Transverse colon (tissue), 4 donors: ENCODE measurements around the gene SMC3. TPM values are rescaled to one million over a fixed set of nuclear protein-coding genes. Genes with fewer than 3 reads are reported as not detected.

Experiments
- DNase-seq: peaks from one replicate; pipeline ENCODE4 v3.0.0-alpha.2; 2019
- H3K27ac ChIP-seq, 4 donors: fragments of 200-600 bp; sonication (generic); 2 replicates each; pipeline ENCODE4 v1.5.1; 2016 to 2018; ENCODE audit warnings: inconsistent platforms in 4 of 4
- H3K27me3 ChIP-seq: fragments of 200-600 bp; sonication (generic); 2 replicates; pipeline ENCODE4 v1.5.1; 2017; ENCODE audit warnings: inconsistent platforms
- H3K36me3 ChIP-seq, 4 donors: fragments of 200-600 bp; sonication (generic); 2 replicates each; pipeline ENCODE4 v1.5.1; 2017 to 2019; ENCODE audit warnings: inconsistent platforms in 4 of 4
- H3K4me1 ChIP-seq, 4 donors: fragments of 200-600 bp; sonication (generic); 2 replicates each; pipeline ENCODE4 v1.5.1; 2017 to 2020; ENCODE audit warnings: inconsistent platforms in 4 of 4
- H3K4me3 ChIP-seq, 4 donors: fragments of 200-600 bp; sonication (generic); 1 replicate in 1 of 4; 2 replicates in 3 of 4; pipeline versions ENCODE4 v1.5.1 to v1.6.1; 2017 to 2019; ENCODE audit warnings: inconsistent platforms in 4 of 4
- H3K9me3 ChIP-seq, 2 donors: fragments of 200-600 bp; sonication (generic); 2 replicates each; pipeline ENCODE4 v1.5.1; 2017 to 2019; ENCODE audit warnings: inconsistent platforms in 2 of 2
- CTCF ChIP-seq, 5 experiments: fragments of 200-600 bp in 3 of 5; fragments of 450-650 bp in 2 of 5; sonication (generic) in 3 of 5; IDR thresholded peaks; 1 replicate in 2 of 5; 2 replicates in 3 of 5; pipeline ENCODE4 v1.5.1; 2016 to 2017; ENCODE audit warnings: antibody characterized with exemption in 5 of 5, inconsistent platforms in 3 of 5, mild to moderate bottlenecking in 2 of 5, moderate library complexity in 1 of 5
- EP300 ChIP-seq: sonication (generic); formaldehyde crosslinking; IDR thresholded peaks from one replicate; pipeline ENCODE4 v1.6.1; 2017; ENCODE audit warnings: antibody characterized with exemption, low read depth
- POLR2A ChIP-seq: fragments of 450-650 bp; IDR thresholded peaks from one replicate; pipeline ENCODE4 v1.6.1; 2016; ENCODE audit warnings: antibody characterized with exemption, mild to moderate bottlenecking, moderate library complexity
- POLR2AphosphoS5 ChIP-seq, 3 donors: sonication (generic); formaldehyde crosslinking; IDR thresholded peaks; one replicate each; pipeline ENCODE4 v1.6.1; 2016; ENCODE audit warnings: antibody characterized with exemption in 3 of 3
- WGBS, 2 donors: methylation state at CpG; one replicate each; pipeline ENCODE4 v1.1.5; 2018; ENCODE audit warnings: low coverage in 1 of 2; 5-methylcytosine and 5-hydroxymethylcytosine counted together
- in situ Hi-C, 4 donors: fragments of 200-750 bp; cut with MboI; loops; one replicate each; pipeline versions ENCODE4 v1.15.0 to v1.15.1; 2017; ENCODE audit warnings: low sequenced_read_pairs in 3 of 4, low pct_ligation_motif_present in 1 of 4, low pct_unique_long_range_greater_than_20kb in 1 of 4
- intact Hi-C: fragments of 100-400 bp; cut with DNase I; formaldehyde crosslinking; loops from one replicate; pipeline ENCODE4 v1.15.1; 2023; ENCODE audit warnings: low total_unique reads
- total RNA-seq, 4 donors: library from RNA; depleted of rRNA; stranded (reverse); fragments of >200 nt; gene quantifications; one replicate each; pipeline ENCODE4 v1.1.0, GENCODE V29; 2016

SMC3 gene
- total RNA-seq, 4 donors from 2014 or later: 16.8 to 31.9 (median 21.1) TPM

- Histone ChIP-seq H3K36me3 (no peaks in the 10 kb centered on the region), H3K4me1 (peaks cover 0 to 8% (median 2%) of the 10 kb centered on the region in 4 donors), H3K9me3 (no peaks in the 10 kb centered on the region), H3K27me3 (no peaks in the 10 kb centered on the region), H3K27ac (no peak overlapping the region), H3K4me3 (no peak overlapping the region)
- intact Hi-C loops: no loop called here
- no peak for TF ChIP-seq POLR2A
- TF ChIP-seq EP300: no peak
- no peak for TF ChIP-seq POLR2AphosphoS5 (IDR thresholded peaks at IDR 0.05)
- no peak for TF ChIP-seq CTCF (IDR thresholded peaks at IDR 0.05)
- in situ Hi-C loops: loop anchor here in 2 of 4 donors (10.0 to 25.0 kb wide), 3 partner anchors 419 to 669 kb away; no protein-coding TSS in a partner anchor
- peak; percentile 23 for DNase-seq
- 44% methylated on average over 1 of the region's 1 CpG; no CpG with 5 or more reads in 1 of the 2 donors for WGBS, 2 donors
These were observed 11.2 kb upstream of the SMC3 start for GRCh38 chr10:110556296-110556695.

GRCh38 chr10:110556969-110557601 lies 10.4 kb upstream of the SMC3 start:
- in situ Hi-C loops: loop anchor here in 2 of 4 donors (10.0 to 25.0 kb wide), 3 partner anchors 420 to 670 kb away; no protein-coding TSS in a partner anchor
- H3K4me3 ChIP-seq: no peak overlapping the region
- DNase-seq: peak; percentile 40
- H3K27ac ChIP-seq: no peak overlapping the region
- H3K27me3 ChIP-seq: no peaks in the 10 kb centered on the region
- H3K9me3 ChIP-seq: no peaks in the 10 kb centered on the region
- H3K36me3 ChIP-seq: no peaks in the 10 kb centered on the region
- TF ChIP-seq CTCF (IDR thresholded peaks at IDR 0.05): peak; percentile 25 to 52 (median 48)
- TF ChIP-seq EP300: no peak
- TF ChIP-seq POLR2A: no peak
- no peak for TF ChIP-seq POLR2AphosphoS5 (IDR thresholded peaks at IDR 0.05)
- intact Hi-C loops: no loop called here
- WGBS, 2 donors: 47 to 68% methylated on average over 5 to 9 of the region's 9 CpGs
- peaks cover 0 to 8% (median 2%) of the 10 kb centered on the region in 4 donors for H3K4me1 ChIP-seq

GRCh38 chr10:110558041-110558440 lies 9.5 kb upstream of the SMC3 start:
- Histone ChIP-seq H3K27ac (no peak overlapping the region), H3K4me3 (no peak overlapping the region), H3K9me3 (no peaks in the 10 kb centered on the region), H3K36me3 (no peaks in the 10 kb centered on the region), H3K4me1 (peaks cover 0 to 8% (median 2%) of the 10 kb centered on the region in 4 donors), H3K27me3 (no peaks in the 10 kb centered on the region)
- intact Hi-C loops (no loop called here), in situ Hi-C loops (loop anchor here in 2 of 4 donors (10.0 to 25.0 kb wide), 3 partner anchors 421 to 671 kb away; no protein-coding TSS in a partner anchor)
- WGBS, 2 donors: 91 to 93% methylated on average over 3 of the region's 3 CpGs
- no peak for DNase-seq
- TF ChIP-seq EP300 (no peak), CTCF (IDR thresholded peaks at IDR 0.05) (no peak), POLR2A (no peak), POLR2AphosphoS5 (IDR thresholded peaks at IDR 0.05) (no peak)

GRCh38 chr10:110560012-110560411 lies 7.5 kb upstream of the SMC3 start:
- Histone ChIP-seq H3K9me3 (no peaks in the 10 kb centered on the region), H3K4me1 (peaks cover 0 to 8% (median 2%) of the 10 kb centered on the region in 4 donors), H3K27ac (no peak overlapping the region), H3K36me3 (no peaks in the 10 kb centered on the region), H3K27me3 (peaks cover 9% of the 10 kb centered on the region), H3K4me3 (no peak overlapping the region)
- intact Hi-C loops (no loop called here), in situ Hi-C loops (loop anchor here in 1 of 4 donors (25.0 kb wide), 2 partner anchors 423 to 673 kb away; no protein-coding TSS in a partner anchor)
- TF ChIP-seq POLR2A: no peak
- no peak for TF ChIP-seq POLR2AphosphoS5 (IDR thresholded peaks at IDR 0.05)
- no peak for TF ChIP-seq CTCF (IDR thresholded peaks at IDR 0.05)
- no peak for TF ChIP-seq EP300
- no peak for DNase-seq
- 88 to 94% methylated on average over 8 of the region's 8 CpGs for WGBS, 2 donors
